Brain microvascular endothelial cell (primary cell): Measurements from ENCODE around the gene BRF1.
A peak's percentile ranks its signal among the peaks of the same experiment; 100 is the strongest.

Experiments
- DNase-seq: peaks from one replicate; pipeline ENCODE4 v3.0.0-alpha.2; 2020
- H3K27ac ChIP-seq: fragments of 250-450 bp; sonication (Bioruptor Pico); 2 replicates; pipeline ENCODE4 v1.5.1; 2020; ENCODE audit warnings: mild to moderate bottlenecking, moderate library complexity
- H3K27me3 ChIP-seq: fragments of 250-450 bp; sonication (Bioruptor Pico); replicated peaks from 2 replicates; pipeline ENCODE4 v1.5.1; 2020; ENCODE audit warnings: mild to moderate bottlenecking
- H3K36me3 ChIP-seq: fragments of 250-450 bp; sonication (Bioruptor Pico); replicated peaks from 2 replicates; pipeline ENCODE4 v1.5.1; 2020; ENCODE audit warnings: mild to moderate bottlenecking
- H3K4me3 ChIP-seq: 2 replicates; pipeline ENCODE4 v1.5.1; 2011; ENCODE audit warnings: low read depth, mild to moderate bottlenecking, control low read depth, low read length, moderate library complexity
- CTCF ChIP-seq: IDR thresholded peaks from 2 replicates; pipeline ENCODE4 v1.5.1; 2011; ENCODE audit warnings: low read depth, mild to moderate bottlenecking, moderate library complexity, low read length, control low read depth, inconsistent platforms; ENCODE audit errors: missing control alignments
- in situ Hi-C: cut with HindIII; loops from 2 replicates; pipeline ENCODE4 v1.10.0; 2017; ENCODE audit warnings: low sequenced_read_pairs, low pct_ligation_motif_present

The BRF1 gene

DNA sequence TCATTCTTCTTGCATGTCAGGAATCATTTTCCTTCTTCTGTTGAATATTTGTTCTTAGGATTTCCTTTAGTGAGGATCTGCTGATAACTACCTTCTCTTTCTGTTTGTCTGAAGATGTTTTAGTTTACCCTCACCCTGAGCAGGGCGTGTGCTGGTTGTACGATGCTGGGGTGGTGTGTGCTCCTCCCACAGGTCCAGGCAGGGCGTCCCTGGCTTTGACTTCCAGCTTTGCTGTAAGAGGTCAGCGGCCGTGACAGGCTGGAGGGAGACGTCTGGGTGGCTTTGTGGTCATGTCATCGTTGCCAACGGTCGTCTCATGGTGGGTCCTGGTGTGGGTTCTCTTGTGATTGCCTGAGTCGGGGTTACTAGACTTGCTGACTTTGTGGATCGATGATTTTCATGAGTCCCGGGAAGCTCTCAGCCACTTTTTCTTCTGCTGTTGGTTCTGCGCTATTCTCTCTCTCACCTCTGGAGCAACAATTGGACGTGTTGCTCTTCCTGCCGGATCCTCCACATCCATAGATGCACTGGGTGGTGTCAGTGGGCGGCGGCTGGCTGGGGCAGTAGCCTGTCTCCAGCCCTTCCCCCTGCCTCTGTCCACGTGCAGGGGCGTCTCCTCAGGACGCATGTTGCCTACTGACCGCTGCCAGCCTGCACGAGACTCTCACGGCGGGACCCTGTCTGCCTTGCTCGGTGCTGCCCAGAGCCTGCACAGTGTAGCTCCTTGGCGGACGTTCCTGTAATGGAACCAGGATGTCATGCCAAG lies 22.2 kb upstream of the BRF1 start:
- Histone ChIP-seq H3K27me3 (no peaks in the 10 kb centered on the region), H3K36me3 (no peaks in the 10 kb centered on the region), H3K4me3 (no peak overlapping the region), H3K27ac (no peak overlapping the region)
- no peak for DNase-seq
- in situ Hi-C loops, result no loop called here
- no peak for TF ChIP-seq CTCF

DNA sequence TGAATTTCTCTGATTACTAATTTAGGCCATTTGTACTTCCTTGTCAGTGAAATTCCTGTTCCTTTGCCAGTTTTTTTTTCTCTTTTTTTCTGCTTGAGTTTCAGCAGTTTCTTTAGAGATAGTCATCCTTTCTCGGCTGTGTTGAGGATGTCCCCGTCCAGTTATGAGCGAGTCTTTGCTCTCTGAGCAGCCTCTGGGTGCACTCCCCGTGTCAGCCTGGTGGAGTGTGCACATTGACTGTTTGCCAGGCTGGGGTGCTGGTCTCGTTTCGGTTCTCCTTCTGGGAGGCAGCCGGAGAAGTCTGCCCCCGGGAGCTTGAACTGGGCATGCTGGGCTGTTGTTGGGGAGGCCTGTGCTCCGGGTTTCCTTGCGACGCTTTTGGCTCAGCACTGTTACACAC lies 16.7 kb upstream of the BRF1 start:
- in situ Hi-C loops, result no loop called here
- Histone ChIP-seq H3K27ac (no peak overlapping the region), H3K4me3 (no peak overlapping the region), H3K27me3 (no peaks in the 10 kb centered on the region), H3K36me3 (no peaks in the 10 kb centered on the region)
- DNase-seq, result no peak
- no peak for TF ChIP-seq CTCF

- in situ Hi-C loops, result no loop called here
- Histone ChIP-seq H3K4me3 (no peak overlapping the region), H3K27ac (no peak overlapping the region)
These were observed 16.2 kb upstream of the BRF1 start for GRCh38 chr14:105316968-105317510.

GRCh38 chr14:105316577-105316941 lies 15.8 kb upstream of the BRF1 start:
- in situ Hi-C loops, result no loop called here
- Histone ChIP-seq H3K36me3 (no peaks in the 10 kb centered on the region), H3K4me3 (no peak overlapping the region), H3K27me3 (no peaks in the 10 kb centered on the region), H3K27ac (no peak overlapping the region)
- DNase-seq, result no peak
- TF ChIP-seq CTCF, result no peak

More at GRCh38 chr14:105316968-105317510, 16.2 kb upstream of the BRF1 start:
- TF ChIP-seq CTCF, result no peak
- Histone ChIP-seq H3K27me3 (no peaks in the 10 kb centered on the region), H3K36me3 (no peaks in the 10 kb centered on the region)
- no peak for DNase-seq

- DNase-seq, result no peak
- no peaks in the 10 kb centered on the region for H3K27me3 ChIP-seq
- H3K4me3 ChIP-seq, result peak overlapping the region; percentile 68
- in situ Hi-C loops, result no loop called here
- no peak overlapping the region for H3K27ac ChIP-seq
- TF ChIP-seq CTCF, result no peak
- no peaks in the 10 kb centered on the region for H3K36me3 ChIP-seq
These were observed 15.3 kb upstream of the BRF1 start for GRCh38 chr14:105315941-105316576.
